ENCODE measurements around the gene EIF2B5.

The EIF2B5 gene

GRCh38 chr3:184188080-184188479, 52.9 kb downstream of the EIF2B5 start:
- TF ChIP-seq, protein P1, sequence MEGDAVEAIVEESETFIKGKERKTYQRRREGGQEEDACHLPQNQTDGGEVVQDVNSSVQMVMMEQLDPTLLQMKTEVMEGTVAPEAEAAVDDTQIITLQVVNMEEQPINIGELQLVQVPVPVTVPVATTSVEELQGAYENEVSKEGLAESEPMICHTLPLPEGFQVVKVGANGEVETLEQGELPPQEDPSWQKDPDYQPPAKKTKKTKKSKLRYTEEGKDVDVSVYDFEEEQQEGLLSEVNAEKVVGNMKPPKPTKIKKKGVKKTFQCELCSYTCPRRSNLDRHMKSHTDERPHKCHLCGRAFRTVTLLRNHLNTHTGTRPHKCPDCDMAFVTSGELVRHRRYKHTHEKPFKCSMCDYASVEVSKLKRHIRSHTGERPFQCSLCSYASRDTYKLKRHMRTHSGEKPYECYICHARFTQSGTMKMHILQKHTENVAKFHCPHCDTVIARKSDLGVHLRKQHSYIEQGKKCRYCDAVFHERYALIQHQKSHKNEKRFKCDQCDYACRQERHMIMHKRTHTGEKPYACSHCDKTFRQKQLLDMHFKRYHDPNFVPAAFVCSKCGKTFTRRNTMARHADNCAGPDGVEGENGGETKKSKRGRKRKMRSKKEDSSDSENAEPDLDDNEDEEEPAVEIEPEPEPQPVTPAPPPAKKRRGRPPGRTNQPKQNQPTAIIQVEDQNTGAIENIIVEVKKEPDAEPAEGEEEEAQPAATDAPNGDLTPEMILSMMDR (conservative IDR thresholded peaks at IDR 0.05; ENCODE audit: control insufficient read depth, insufficient read depth, low read depth, low read length): no peak
- DNase-seq (ENCODE audit: low read depth): no peak
- H3K4me3 ChIP-seq (ENCODE audit: control insufficient read depth, low read depth, low read length): no peak overlapping the region

GRCh38 chr3:184189421-184189820, 54.3 kb downstream of the EIF2B5 start:
- TF ChIP-seq, protein P1 (conservative IDR thresholded peaks at IDR 0.05; ENCODE audit: control insufficient read depth, insufficient read depth, low read depth, low read length): no peak
- no peak for DNase-seq (ENCODE audit: low read depth)
- no peak overlapping the region for H3K4me3 ChIP-seq (ENCODE audit: control insufficient read depth, low read depth, low read length)

GRCh38 chr3:184192889-184193288, 57.7 kb downstream of the EIF2B5 start:
- DNase-seq (ENCODE audit: low read depth): no peak
- TF ChIP-seq, protein P1 (conservative IDR thresholded peaks at IDR 0.05; ENCODE audit: control insufficient read depth, insufficient read depth, low read depth, low read length): no peak
- no peak overlapping the region for H3K4me3 ChIP-seq (ENCODE audit: control insufficient read depth, low read depth, low read length)

- no peak overlapping the region for H3K4me3 ChIP-seq (ENCODE audit: control insufficient read depth, low read depth, low read length)
- DNase-seq (ENCODE audit: low read depth): no peak
- TF ChIP-seq, protein P1 (conservative IDR thresholded peaks at IDR 0.05; ENCODE audit: control insufficient read depth, insufficient read depth, low read depth, low read length): no peak
Observed at GRCh38 chr3:184193991-184194539, 58.9 kb downstream of the EIF2B5 start.
